Pulmonary artery endothelial cell (primary cell): Measurements from ENCODE around the gene SLC13A3. TPM values are rescaled to one million over a fixed set of nuclear protein-coding genes. Genes with fewer than 3 reads are reported as not detected.
A peak's percentile ranks its signal among the peaks of the same experiment; 100 is the strongest.

Experiments used
- DNase-seq: peaks from one replicate; pipeline ENCODE4 v3.0.0-alpha.2; 2011; ENCODE audit warnings: low read depth, low spot score
- total RNA-seq: library from RNA; depleted of rRNA; stranded (reverse); fragments of >200 nt; gene quantifications from 2 replicates; pipeline ENCODE4 v1.2.3, GENCODE V29; 2014

Gene SLC13A3
- total RNA-seq, 1 donor from 2014 or later: 0.40 TPM

DNA sequence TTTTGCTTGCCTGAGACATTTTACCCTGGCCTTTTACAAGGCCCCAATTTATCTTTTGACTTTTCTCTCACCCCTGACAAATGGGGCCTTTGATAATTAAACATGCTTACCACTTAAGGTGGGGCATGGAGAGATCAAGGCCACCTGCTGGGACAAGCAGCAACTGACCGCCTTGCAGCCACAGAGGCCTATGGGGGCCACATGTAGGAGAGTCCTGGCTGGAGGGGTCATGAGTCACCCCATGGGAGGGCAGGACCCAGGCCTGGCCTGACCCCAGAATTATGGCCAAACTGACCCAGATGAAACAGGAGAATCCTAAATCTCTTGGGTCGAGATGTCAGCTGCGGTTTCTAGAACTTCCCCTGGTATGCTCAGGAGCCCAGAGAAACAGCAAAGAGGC lies 92.3 kb downstream of the SLC13A3 start:
- no peak for DNase-seq

DNA sequence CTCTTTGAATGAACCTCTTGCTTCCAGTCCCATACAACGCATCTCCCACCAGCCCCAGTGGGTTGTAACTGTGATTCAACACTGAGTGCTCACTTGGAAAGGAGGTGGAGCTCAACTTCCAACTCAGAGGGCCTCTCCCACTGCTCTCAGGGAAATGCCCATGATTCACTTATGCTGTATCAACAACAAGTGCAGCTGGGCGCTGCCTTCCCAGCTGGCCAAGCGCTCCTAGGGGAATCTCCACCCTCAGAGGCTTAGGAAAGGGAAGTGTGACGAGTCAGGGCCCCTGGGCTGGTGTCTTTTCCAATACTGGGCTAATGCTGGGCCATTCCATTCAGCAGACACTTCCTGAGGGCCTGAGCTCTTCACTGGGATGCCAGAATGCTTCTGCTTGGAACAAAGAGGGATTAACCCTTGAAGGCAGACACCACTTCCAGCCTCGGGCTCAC lies 92.7 kb downstream of the SLC13A3 start:
- peak; percentile 91 for DNase-seq

DNA sequence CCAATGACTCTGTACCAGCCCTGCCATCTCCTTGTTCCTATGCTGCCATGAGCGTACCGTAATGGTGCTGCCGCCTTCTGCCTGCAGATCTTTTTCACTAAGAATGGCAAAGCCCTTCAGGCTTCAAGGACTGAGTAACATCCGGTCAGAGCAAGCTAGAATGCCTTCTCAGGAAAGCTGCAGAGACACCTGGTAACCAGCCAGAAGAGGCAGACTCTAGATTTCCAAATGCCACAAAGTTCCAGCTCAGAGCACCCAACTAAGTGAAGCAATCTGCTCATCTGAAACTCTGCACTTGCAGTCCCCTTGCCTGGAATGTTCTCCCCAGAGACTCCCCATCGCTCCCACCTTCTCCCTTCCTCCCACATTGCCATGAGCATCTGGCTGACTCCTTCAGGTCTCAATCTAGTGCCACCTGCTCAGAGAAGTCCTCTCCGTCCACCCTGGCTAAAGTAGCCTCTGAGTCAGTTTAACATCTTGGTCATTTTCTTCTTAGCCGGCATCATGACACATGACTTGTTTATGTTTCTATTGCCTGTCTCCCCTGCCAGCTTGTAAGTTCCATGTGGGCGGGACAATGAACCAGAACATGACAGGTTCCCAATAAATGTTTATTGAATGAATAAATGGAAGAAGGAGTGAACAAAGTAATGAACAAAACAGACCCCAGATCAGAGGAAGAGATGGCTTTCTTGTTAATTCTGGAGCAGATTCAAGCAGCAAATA lies 93.9 kb downstream of the SLC13A3 start:
- DNase-seq: no peak

DNA sequence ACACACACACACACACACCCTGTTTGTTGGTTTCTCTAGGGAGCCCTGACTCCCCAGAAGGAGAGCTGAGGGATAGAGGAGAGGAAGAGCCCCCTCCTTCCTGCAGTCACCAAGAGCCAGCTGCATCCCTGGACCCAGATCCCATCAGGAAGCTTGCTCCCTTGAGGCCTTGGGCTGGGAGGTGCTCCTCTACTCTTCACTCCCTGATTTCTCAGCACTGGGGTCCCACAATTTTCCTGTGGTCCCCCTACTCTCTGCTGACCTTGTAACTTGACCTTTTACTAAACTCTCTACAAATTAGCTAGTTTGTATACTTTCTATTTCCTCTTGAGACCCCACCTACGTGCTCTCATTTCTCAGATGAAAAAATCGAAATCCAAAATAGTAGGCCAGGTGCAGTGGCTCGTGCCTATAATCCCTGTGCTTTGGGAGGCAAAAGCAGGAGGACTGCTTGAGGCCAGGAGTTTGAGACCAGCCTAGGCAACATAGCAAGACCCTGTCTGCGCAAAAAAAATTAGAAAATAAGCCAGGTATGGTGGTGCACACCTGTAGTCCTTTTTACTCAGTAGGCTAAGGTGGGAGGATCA lies 95.8 kb downstream of the SLC13A3 start:
- no peak for DNase-seq

DNA sequence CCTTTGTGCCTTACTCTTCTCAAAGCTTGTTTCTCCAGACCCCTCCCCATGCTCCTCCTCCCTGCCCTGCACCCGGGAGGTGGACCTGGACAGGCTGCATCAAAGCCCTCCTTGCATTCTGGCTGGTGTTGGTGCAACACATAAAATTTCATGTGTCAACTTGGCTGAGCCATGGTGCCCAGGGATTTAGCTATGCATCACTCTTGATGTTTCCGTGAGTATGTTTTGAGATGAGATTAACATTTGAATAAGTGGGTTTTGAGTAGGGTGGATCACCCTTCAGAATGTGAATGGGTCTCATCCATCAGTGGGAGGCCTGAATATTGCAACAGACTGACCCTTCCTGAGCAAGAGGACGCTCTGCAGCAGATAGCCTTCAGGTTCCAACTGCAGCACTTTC lies 96.4 kb downstream of the SLC13A3 start:
- DNase-seq: no peak

DNA sequence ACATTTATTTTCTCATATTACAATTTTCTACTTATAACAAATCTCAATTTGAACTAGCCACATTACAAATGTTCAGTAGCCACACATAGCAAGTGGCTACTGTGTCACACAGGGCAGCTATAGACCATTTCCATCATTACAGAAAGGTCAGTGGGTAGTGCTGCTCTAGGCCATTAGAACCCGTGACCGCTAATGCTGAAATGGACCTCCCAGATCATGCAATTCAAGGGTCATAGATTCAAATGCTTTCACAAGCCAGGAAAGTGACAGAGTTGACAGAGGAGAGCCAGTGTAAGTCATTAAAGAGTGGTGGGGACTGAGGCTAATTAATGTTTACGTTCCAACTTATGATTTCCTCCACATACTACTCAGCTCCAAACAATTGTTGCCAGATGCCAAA lies 97.3 kb downstream of the SLC13A3 start:
- no peak for DNase-seq

DNA sequence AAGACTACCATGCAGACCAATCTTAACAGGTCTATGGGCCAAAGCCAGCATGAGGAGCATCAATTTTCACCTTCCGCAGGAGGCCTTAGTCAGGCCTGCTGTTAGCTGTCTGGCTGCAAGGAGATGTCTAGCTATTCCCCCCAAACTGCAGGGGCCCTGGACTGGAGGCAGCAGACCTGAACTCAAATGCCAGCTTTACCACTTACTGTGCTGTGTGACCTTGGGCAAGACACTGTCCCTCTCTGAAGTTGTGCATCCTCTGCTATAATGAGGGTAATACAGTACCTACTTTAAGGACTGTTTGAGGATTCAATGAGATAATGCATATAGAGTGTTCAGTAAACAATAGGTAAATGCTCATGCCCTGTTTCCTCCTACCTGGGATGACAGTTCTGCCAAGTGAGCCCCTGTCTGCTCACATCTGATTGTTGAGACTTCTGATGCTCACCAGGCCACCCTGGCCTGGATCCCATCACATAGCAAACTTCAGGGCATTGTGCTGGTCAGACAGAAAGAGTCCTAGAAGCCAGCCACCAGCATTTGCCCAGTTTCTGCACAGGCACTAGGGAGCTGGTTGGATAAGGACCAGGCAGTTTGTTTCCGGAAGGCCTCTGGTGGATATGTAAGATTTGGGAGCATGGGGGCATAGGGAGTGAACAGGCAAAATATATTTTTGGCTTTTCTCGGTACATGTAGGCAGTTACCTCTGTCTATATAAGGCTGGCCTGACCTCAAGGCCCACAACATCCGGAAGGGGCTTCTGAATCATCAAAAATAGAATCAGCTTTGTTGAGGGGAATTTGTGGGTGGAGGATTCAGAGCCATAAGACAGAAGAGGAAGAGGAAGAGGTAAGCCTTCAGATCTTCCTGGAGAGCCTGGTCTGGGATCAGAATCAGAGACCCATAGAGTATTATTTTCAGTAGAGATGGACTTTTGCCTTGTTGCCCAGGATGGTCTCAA lies 98.5 kb downstream of the SLC13A3 start:
- no peak for DNase-seq

DNA sequence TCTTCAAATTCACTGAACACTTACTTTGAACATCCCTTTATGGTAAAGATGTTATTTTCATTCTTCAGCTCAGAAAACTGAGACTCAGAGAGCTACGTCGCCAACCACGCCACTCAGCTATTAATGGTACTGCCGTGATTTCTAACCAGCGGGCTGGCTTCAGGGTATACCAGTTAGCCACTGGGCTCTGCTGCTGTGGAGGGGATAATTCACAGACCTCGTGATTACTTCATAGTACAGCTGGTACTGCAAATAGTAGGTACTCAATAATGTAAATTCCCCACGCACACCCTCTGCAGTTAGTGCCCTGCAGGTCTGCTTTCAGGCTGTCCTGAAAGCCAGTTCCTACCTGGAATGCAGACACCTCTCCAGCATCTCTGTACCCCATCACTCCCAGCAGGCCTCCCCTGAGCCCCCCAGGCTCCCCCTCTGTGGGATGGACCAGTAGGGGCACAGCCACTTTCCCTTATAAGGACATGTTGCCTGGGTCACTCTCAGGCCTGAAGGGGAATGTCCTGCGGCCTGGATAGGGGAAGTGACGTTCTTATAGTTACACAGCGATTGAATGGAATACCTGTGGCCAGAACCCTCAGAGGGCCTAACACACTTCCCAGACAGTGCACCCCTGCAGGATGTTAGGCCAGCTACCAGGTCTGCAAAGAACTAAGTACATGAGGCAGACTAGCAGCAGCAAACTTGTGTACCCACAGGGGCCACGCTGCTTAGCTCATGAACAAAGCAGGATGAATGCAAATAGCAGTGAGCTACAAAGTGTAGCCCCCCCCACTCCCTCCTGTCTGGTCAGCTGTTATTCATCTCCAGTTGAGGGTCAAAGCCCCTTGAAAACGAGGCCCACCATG lies 99.5 kb downstream of the SLC13A3 start:
- DNase-seq: no peak

DNA sequence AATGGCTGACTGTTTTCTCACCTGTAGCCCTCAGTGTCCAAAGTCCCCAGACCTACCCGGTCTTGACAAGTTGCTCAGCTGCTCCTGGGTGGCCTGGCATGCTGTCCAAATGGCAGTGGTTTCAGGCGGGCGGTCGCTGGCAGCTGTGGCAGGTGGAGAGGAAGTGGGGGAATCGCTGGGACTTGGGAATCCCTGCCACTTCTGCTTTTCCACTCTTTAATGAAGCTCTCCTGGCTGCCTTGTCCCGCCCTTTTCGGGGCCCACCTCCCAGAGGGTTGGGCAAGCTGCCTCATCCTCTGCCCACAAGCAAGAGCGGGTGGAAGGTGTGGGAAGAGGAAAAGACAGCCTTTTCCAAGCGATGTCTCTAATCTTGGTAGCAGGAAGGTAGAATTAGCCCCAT lies 100.8 kb downstream of the SLC13A3 start, which contains the start of gene OCSTAMP:
Gene OCSTAMP (minus strand): TSS at position 194 of the 400 bp plus-strand sequence. CDS start 94 bp downstream, at position 100.
- DNase-seq: no peak

DNA sequence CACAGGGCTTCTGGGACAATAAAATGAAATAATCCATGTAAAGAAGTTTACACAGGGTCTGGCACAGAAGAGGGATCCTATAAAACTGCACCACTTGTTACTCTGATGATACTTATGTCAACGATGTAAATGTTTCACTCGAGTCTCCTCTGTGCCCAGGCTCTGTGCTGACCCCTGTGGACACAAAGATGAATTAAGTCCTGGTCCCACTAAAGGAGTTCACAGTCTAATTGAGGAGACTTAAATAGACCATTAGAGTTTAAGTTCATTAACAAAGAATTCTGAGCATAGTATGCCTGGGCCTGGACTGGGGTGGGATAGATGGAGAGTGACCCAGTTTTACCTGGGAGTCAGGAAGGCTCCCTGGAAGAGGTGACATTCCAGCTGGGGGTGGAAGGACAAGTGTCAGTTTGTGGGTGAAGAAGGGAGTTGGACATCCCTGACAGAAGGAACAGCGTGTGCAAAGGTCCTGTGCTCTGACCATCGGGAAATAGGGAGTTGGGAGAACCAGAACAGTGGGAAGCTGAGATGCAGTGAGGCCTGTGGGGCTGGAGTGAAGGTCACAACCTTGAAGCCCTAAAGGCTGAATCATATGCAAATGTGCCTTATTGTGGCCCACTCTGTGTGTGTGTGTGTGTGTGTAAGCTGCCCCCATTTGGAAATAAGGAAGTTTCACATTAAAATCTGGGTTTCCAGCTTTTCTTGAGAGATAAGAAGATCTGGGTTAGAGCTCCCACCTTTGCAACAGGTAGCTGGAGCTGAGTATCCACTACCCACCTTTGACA lies 101.9 kb downstream of the SLC13A3 start:
- DNase-seq: no peak

DNA sequence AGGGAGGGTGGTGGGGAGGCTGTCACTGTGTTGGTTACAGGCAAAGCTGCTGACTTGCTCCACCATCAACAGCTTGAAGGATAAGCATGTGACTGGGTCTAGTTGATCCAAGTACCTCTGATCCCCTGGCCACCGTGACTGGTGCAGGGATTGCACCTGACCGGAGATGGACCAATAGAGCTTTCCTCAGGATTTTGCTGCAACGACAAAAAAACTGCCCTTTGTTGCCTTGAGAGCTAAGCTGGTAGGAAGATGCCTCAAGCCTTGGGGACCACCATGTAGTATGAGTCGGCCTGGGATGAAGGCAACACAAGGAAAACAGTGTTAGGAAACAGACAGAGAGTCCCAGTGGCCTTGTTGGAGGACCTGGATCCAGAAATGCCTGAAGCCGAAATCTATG lies 102.6 kb downstream of the SLC13A3 start:
- no peak for DNase-seq

DNA sequence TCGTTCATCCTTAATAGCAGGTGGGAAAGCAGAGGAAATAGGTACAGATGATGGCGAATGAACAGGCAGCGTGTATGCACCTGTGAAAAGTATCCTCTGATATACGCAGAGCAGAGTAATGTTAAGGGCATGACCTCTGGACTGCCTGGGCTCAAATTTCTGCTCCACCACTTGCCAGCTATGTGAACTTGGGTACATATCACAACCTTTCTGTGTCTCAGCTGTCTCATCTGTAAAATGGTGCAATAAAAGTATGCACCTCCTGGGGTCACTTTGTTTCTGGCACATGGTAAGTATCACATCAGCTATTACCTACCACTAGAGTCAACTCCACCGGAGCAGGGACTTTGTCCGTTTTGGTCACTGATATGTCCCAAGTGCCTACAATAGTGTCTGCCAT lies 103.3 kb downstream of the SLC13A3 start:
- DNase-seq: no peak

DNA sequence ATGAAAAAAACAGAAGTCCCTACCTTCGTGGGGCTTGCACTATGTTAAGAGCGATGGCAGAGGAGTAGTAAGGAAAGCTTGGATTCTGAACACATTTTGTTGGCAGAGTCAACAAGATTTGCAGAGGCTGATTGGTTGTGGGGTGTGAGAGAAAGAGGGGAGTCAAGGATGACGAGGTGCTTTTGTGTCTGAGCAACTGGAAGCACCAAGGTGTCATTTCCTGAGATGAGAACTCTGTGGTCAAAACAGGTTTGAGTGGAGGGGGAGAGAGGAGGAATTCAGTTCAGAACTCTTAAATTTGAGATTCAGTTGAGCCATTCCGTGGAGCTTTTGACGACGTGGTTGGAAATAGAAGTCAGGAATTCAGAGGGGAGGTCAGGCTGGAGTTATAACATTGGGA lies 104.3 kb downstream of the SLC13A3 start:
- DNase-seq: no peak

DNA sequence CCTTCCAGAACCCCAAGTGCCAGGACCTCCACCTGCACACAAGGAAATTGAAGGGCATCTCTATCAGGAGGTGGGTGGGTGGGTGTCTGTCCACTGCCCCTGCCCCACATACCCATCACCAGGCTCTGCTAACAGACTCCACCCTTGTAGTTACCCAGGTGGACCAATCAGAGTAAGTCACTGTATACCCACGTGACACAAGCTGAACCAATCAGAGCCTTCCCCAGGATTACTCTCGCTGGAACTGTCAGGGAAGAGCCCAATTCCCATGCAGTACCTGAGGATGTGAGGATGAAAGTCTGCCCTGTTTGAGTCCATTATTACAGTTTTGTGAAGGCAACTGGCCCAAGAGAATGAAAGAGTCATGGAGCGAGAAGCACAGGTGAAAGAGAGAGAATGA lies 105.0 kb downstream of the SLC13A3 start:
- DNase-seq: no peak

DNA sequence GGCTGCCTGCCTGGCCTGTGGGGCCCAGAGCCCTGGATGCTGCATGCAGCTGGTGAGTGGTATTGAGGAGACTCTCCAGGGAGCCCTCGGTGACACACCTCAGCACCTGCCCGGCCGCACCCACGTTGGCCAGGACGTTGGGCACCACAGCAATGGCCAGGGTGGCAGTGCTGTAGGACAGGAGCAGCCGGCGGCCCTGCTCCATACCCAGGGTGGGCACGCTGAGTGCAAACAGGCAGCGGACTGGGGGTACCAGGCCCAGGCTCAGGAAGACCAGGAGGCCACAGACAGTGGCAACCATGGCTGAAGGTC lies 105.5 kb downstream of the SLC13A3 start:
- DNase-seq: no peak

DNA sequence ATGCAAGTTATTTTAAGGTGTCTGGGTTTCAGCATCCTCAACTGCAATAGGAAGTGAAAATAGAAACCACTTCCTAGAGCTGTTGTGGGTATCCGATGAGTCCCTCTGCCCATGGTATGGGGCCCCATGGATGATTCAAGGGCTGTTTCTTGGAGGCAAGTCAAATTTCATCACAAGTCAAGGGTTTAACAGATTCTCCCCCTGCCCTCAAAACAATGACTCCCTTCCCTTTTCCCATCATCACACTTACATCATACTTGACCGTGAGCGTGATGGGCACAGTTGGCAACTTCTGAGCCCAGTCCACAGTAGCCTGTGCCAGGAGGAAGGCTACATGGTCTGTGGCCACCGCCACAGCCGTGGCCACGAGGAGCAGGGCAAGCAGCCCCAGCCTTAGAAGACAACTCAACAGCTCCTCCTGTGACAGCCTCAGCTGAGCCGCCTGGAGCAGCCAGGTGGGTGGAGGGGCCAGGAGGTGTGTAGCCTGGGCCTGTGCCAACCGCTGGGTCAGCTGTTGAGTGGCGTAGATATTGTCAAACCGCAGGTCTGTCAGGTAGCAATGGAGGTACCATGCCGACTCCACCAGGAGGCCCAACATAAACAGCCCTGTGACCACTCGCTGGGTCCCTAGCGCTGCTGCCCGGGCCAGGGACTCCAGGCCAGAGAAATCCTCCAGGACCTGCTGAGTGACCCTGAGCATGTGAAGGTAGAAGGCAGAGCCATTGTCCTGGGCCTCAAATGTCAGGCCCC lies 106.0 kb downstream of the SLC13A3 start:
- DNase-seq: no peak

DNA sequence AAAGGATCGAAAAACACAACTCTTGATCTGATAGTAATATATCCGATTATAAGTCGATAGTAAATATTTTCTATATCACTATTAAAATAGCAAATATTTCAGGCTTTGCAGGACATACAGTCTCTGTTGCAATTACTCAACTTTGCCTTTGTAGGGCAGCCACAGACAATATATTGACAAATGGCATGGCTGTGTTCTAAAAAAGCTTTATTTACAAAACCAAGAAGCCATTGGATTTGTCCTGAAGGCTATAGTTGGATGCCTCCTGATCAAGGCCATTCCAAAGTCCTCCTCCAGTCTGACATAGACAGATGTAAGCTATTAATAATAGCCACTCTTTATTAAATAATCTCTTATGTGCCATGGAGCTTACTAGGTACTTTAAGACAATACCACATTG lies 106.7 kb downstream of the SLC13A3 start:
- DNase-seq: no peak

DNA sequence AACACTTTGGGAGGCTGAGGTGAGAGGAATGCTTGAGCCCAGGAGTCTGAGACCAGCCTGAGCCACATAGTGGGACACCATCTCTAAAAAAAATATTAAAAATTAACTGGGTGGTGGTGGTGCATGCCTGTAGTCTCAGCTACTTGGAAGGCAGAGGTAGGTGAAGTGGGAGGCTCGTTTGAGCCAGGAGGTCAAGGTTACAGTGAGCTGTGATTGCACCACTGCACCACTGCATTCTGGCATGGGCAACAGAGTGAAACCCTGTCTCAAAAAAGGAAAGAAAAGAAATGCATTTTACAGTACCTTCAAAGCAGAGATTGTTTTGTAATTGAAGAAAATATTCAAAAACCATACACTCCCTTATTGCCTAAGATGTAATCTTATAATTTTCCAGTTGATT lies 107.3 kb downstream of the SLC13A3 start:
- DNase-seq: no peak

DNA sequence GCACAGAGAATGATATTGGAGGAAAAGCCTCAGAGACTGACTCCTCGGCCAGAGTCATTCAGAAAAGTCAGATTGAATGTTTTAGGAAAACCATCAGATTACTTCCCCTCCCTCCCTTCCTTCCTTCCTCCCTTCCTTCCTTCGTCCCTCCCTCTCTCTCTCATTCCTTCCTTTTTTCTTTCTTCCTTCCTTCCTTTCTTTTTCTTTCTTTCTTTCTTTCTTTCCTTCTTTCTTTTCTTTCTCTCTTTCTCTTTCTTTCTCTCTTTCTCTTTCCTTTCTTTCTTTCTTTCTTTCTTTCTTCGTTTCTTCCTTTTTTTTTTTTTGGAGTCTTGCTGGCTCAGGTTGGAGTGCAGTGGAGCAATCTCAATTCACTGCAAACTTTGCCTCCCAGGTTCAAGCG lies 108.2 kb downstream of the SLC13A3 start:
- DNase-seq: no peak
